GM12875 (cell line): Measurements from ENCODE around the gene SLC30A7.

Experiments
- H3K4me3 ChIP-seq: one replicate; pipeline ENCODE4 v1.5.1; 2011; ENCODE audit warnings: low read depth, low read length, control low read depth
- CTCF ChIP-seq: IDR thresholded peaks from 2 replicates; pipeline ENCODE4 v1.5.1; 2011; ENCODE audit warnings: low read depth, mild to moderate bottlenecking, control low read depth, inconsistent platforms, low read length, moderate library complexity, borderline replicate concordance; ENCODE audit not compliant: insufficient read depth

Gene SLC30A7

GRCh38 chr1:100861379-100861778, 34.5 kb upstream of the SLC30A7 start:
- H3K4me3 ChIP-seq = no peak overlapping the region
- no peak for TF ChIP-seq CTCF

- no peak for TF ChIP-seq CTCF
- no peak overlapping the region for H3K4me3 ChIP-seq
Measured at GRCh38 chr1:100862591-100862990, 33.3 kb upstream of the SLC30A7 start.

- H3K4me3 ChIP-seq = no peak overlapping the region
- peak; percentile 25; the same call in 1 of the 2 replicates for TF ChIP-seq CTCF
Measured at GRCh38 chr1:100866041-100866900, 29.6 kb upstream of the SLC30A7 start.

- TF ChIP-seq CTCF = no peak
- H3K4me3 ChIP-seq = no peak overlapping the region
Measured at GRCh38 chr1:100866901-100867206, 29.0 kb upstream of the SLC30A7 start.

- TF ChIP-seq CTCF = 0 out of 2 replicates have a peak, but pooled peaks have one; percentile 21
- no peak overlapping the region for H3K4me3 ChIP-seq
Measured at GRCh38 chr1:100868364-100868995, 27.4 kb upstream of the SLC30A7 start.

GRCh38 chr1:100869996-100870395, 25.9 kb upstream of the SLC30A7 start:
- no peak for TF ChIP-seq CTCF
- H3K4me3 ChIP-seq = no peak overlapping the region

GRCh38 chr1:100874433-100874832, 21.5 kb upstream of the SLC30A7 start:
- H3K4me3 ChIP-seq = no peak overlapping the region
- TF ChIP-seq CTCF = no peak
